Measurements from ENCODE around the gene MT3.
"Not testable (repeated sequence)": the region's sequence is repeated elsewhere in the genome, so short reads cannot be mapped to it uniquely, and the experiment has no call there.

The MT3 gene

GRCh38 chr16:56580391-56581048 is 8.8 kb upstream of the MT3 start:
- DNase-seq (ENCODE audit: low read depth in 2 of 2), result no peak

GRCh38 chr16:56582911-56583310 is 6.4 kb upstream of the MT3 start:
- DNase-seq (ENCODE audit: low read depth in 2 of 2), result not testable (repeated sequence)

GRCh38 chr16:56583351-56584168 is 5.8 kb upstream of the MT3 start:
- DNase-seq (ENCODE audit: low read depth in 2 of 2), result no peak

GRCh38 chr16:56584276-56584675 is 5.1 kb upstream of the MT3 start:
- DNase-seq (ENCODE audit: low read depth in 2 of 2), result no peak

GRCh38 chr16:56588781-56589140 is 567 bp upstream of the MT3 start:
- no peak for DNase-seq (ENCODE audit: low read depth in 2 of 2)

- no peak for DNase-seq (ENCODE audit: low read depth in 2 of 2)
Measured at GRCh38 chr16:56591377-56592060, 2.2 kb downstream of the MT3 start.

- no peak for DNase-seq (ENCODE audit: low read depth in 2 of 2)
Measured at GRCh38 chr16:56593573-56594291, 4.4 kb downstream of the MT3 start.

GRCh38 chr16:56594292-56594619 is 4.9 kb downstream of the MT3 start:
- DNase-seq (ENCODE audit: low read depth in 2 of 2), result no peak

- no peak for DNase-seq (ENCODE audit: low read depth in 2 of 2)
Measured at GRCh38 chr16:56600398-56600999, 11.2 kb downstream of the MT3 start.

GRCh38 chr16:56601325-56601724 is 12.0 kb downstream of the MT3 start:
- DNase-seq (ENCODE audit: low read depth in 2 of 2), result no peak

GRCh38 chr16:56603589-56603988 is 14.3 kb downstream of the MT3 start:
- no peak for DNase-seq (ENCODE audit: low read depth in 2 of 2)

- no peak for DNase-seq (ENCODE audit: low read depth in 2 of 2)
Measured at GRCh38 chr16:56604966-56605365, 15.6 kb downstream of the MT3 start.

GRCh38 chr16:56605475-56605874 is 16.1 kb downstream of the MT3 start:
- DNase-seq (ENCODE audit: low read depth in 2 of 2), result no peak

- no peak for DNase-seq (ENCODE audit: low read depth in 2 of 2)
Measured at GRCh38 chr16:56606071-56606475, 16.7 kb downstream of the MT3 start.

- DNase-seq (ENCODE audit: low read depth in 2 of 2), result no peak
Measured at GRCh38 chr16:56606476-56607108, 17.3 kb downstream of the MT3 start.

GRCh38 chr16:56607109-56607618 is 17.8 kb downstream of the MT3 start:
- DNase-seq (ENCODE audit: low read depth in 2 of 2), result no peak

GRCh38 chr16:56607675-56608042 is 18.3 kb downstream of the MT3 start:
- no peak for DNase-seq (ENCODE audit: low read depth in 2 of 2)

GRCh38 chr16:56608043-56608875 is 18.9 kb downstream of the MT3 start, which contains the start of gene MT2A:
TSS of gene MT2A (plus strand) at chr16:56608584. CDS start at chr16:56608656, 72 bp downstream.
- DNase-seq (ENCODE audit: low read depth in 2 of 2), result peak; percentile 70

GRCh38 chr16:56608876-56609462 is 19.6 kb downstream of the MT3 start:
- DNase-seq (ENCODE audit: low read depth in 2 of 2), result no peak

- DNase-seq (ENCODE audit: low read depth in 2 of 2), result peak in 1 of 2 donors; percentile 62
Measured at GRCh38 chr16:56609463-56609921, 20.2 kb downstream of the MT3 start.
